Middle frontal gyrus (tissue), 1 donor: Measurements from ENCODE around the gene MAML3.

Experiments used
- DNase-seq: peaks from one replicate; pipeline ENCODE4 v3.0.0-alpha.2; 2015; ENCODE audit warnings: low spot score; ENCODE audit errors: extremely low spot score

The MAML3 gene

DNA sequence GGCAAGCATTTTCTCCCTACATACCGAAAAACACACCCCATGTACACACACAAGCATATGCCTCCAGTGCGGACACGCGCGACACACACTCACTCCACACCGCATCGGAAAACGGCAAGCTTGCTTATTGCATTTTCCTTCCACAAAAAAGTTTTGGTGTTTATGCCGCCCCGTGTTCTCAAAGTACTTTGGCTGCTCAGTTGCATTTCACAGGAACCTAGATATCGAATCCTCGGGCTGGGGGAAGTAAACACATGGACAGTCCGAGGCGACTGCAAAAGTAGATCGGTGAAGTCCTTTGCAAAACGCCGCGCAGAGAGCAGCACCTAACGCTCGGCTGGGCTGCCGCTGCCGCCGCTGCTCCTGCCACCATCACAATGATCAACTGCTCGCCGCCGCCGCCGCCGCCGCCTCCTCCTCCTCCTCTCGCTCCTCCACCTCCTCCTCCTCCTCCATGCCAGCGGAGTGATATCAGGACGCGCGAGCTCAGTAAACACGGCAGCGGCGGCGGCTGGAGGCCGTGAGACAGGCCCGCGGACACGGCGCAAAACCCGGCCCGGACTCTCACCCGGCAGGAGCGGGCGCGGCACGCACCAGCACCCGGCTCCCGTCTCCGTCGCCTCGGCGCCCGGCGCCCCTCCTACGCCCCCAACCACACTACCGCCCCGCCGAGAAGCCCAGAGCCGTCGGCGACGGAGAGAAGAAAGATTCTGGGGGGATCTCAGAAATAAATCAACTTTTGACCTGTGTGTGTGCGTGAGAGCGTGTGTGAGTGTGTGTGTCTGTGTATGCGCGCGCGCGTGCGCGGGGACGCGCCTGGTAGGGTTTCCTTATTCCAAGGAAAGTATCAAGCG lies at the start of gene MAML3:
Gene MAML3 (minus strand): TSS at position 467 of the 854 bp plus-strand sequence. CDS start 857 bp downstream, outside the sequence.
- DNase-seq, result peak; percentile 87

DNA sequence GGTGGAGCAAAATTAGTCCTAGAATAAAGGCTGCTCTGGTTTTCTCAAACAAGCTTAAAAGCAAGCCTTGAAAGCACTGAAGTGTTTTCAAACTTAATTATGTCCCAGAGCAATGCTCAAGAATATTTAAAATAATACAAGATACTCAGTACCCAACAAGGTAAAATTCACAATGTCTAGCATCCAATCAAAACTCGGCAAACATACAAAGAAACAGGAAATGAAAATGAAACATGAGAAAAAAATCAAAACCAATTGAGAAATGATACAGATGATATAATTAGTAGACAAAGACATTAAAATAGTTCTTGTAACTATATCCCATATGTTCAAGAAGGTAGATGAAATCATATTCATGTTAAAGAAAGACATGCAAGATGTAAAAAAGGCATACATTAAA lies 45.0 kb upstream of the MAML3 start:
- DNase-seq, result no peak

DNA sequence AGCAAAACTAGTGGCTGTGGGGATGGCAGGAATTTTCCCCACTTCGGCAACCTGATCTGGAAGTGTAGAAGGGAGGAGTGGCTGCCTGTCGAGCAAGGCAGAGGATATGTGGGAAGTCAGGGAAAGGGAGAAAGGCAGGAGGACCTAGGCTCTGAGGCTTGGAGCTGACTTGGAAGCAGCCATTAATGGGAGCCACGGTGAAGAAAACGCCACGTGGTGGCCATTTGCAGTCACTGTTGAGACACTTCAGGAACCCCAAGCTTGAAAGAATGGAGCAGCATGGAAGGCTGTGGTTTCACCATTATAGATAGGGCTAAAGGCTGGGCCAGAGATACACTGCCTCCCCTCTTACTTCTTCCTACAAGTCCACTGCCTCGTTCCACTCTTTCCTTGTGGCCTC lies 41.8 kb upstream of the MAML3 start:
- no peak for DNase-seq

DNA sequence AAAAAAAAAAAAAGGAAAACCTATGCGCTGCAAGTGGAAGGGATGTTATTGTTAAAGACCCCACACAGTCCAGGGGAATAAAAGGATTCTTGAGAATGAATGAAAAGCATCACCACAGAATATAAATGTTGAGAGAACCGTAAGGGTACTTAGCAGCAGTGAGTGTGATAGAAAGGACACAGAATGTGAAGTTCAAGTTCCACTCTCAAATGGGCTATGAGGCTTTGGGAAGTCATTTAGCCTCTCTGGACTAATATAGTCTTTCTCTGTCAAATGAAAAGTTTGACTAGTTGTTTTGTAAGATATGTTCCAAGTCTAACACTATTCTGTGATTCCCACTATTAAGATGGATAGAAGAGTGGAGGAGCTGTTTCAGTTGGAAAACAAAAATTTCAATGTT lies 35.8 kb upstream of the MAML3 start:
- no peak for DNase-seq

DNA sequence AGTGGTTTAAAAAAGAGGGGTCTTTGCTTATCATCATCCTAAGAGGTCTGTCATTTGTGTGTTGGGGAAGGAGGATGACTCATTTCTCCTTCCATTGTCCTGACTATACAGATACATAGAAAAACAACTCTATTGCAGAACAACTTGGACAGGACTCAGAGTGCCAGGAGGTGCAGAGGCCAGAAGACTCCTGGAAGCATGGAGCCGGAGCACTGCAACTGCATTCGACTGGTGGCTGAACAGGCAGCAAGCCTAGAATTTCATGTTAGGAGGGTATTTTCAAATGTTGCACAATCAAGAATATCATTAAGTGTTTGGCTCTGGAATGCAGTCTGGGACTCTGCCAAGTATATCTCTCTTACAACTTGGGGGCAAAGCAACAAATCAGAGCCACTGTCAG lies 35.0 kb upstream of the MAML3 start:
- no peak for DNase-seq

DNA sequence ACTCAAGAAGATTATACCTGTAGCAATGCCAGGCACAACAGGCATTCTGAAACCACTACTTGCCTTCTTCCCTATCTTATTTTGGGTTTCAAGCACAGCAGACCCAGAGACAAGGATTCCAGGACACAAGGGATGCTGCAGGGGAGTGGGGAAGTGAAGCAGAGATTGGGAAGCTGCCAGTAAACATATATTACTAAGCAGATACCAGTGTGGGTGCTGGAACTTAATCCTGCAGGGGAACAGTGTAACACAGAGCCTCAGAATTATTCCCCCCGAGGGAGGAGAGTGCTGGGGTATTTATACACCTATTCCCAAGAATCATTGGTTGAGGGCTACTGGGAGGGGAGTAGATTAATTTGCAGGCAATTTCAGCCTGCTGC lies 33.3 kb upstream of the MAML3 start:
- no peak for DNase-seq

DNA sequence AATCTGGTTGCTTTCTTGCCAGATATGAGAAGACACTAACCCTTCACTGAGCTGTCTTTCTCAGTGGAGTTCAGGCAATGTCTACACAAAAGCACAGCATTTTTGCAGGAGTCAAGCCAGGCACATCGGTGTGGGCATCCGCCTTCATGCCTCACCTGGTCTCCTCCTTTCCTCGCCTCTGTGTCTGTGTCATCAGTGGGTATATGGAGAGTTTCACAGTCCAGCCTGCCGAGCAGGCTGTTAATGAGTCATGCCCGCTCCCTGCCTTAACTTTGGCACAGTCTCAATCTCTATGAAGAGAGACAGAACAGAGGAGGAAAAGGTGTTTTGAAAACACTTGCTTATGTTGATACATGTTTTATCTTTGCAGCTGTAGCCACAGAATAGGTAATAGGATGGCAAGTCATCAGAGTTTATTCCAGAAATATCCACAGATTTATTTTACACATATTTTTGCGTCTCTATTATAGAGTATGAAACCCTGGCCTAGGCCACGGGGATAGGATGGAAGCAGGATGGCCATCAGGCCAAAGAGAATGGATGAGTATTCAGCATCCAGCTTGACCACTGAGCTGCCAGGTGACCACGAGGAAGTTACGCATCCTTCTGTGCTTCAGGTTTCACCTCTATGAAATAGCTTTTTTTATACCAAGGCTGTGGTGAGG lies 32.8 kb upstream of the MAML3 start:
- DNase-seq, result no peak

DNA sequence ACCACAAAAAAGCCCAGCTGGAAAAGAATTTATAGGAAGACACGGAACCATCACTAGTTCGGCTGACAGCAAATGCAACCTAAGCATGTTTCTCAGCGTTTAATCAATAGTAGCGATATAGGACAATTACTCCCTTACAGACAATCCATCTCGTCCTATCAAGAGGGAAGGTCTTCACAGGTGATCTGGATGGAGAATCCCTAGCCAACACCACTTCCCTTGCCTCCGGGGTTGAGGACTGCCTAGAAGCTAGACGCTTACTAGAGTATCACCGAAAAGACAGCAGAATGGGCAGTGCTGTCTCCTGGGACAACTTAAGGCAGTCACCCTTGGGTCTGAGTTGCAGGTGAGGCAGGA lies 32.1 kb upstream of the MAML3 start:
- DNase-seq, result no peak

DNA sequence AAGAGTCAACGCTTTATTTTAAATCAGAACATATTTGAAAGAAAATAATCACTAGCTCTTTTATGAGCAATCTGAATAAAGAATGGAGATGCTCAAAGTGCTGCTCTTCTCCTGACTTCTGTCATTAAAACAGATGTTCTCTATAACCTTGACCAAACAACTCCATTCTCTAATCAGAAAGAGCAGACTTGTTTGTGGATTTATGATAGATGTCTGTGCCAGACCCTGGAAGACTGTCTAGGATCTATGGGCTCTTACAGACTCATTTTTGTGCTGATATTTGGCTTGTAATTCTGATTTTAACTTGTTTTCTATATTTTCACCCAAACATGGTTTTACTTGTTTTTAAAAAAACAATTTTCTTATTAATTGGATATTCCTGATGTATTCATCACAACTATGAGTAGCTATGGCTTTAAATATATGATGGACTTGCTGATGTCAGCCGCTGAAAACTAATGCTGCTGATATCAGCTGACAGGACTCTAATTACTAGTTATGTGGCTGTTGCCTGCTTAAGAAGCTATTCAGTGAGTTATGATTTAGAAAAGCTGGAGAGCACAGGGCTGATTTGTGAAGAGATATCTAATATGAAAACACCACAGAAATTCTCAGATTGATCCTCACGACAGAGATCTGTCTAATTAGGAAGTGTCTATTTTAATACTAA lies 31.6 kb upstream of the MAML3 start:
- no peak for DNase-seq

DNA sequence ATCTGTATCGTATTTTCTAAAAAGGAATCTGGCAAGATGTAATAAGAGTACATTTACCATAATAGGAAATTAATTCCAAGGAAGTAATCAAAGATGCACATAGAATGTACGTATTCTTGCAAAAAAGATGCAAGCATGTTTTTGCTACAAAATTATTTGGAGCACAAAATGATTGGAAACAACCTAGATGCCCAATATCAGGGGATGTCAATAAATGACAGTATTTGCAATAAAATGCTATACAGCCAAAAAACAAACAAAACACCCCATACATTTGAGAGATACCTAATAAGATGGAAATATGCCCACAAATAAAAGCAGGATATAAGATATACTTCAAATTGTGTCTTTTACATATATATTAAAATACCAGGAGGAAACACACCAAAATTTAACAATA lies 29.3 kb upstream of the MAML3 start:
- no peak for DNase-seq

DNA sequence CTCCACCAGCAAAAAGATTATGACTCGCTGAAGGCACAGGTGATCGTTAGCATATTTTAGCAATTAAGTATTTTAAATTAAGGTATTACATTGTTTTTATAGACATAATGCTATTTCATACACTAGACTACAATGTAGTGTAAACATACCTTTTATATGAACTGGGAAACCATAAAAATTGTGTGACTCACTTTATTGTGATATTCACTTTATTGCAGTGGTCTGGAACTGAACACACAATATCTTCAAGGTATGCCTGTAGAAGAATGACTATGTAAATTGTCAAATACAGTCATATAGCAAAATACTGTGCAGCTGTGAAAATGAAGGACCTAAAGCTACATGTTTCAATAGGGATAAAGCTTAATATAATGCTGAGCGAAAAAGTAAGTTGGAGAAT lies 26.6 kb upstream of the MAML3 start:
- no peak for DNase-seq

DNA sequence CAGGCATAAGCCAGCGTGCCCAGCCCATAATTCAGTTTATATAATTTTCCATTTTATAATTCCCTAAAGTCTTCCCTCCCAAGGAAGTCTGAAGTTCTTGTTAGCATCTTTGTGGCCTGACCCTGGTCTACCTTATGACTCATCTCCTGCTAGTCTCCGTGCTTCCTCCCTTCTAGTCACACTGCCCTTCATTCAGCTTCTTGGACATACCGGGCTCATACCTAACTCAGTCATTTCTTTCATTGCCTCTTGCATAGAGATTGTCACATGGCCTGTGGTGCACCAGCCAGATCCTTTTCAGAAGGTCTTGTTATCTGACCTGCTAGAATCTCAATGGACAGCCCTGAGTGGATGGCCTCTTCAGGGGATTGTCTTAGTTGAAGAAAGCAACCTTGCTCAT lies 22.8 kb upstream of the MAML3 start:
- no peak for DNase-seq

DNA sequence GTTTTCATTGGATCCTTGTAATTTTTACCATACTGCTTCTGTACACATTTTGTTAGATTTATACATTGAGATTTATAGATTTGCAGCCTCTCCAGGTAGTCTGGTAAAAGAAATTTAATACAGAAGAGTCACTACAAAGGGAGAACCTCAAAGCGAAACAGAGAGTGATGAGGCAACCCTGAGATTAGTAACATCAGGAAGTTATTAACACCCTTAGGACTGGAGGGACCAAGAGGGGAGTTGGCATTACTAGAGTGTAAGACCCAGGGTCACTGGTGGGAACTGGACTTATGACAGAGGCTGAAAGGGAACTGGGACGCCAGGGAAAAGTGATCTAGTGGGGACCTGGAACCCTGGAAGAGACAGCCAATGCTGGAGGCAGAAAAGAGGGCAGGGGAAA lies 20.6 kb upstream of the MAML3 start:
- no peak for DNase-seq

DNA sequence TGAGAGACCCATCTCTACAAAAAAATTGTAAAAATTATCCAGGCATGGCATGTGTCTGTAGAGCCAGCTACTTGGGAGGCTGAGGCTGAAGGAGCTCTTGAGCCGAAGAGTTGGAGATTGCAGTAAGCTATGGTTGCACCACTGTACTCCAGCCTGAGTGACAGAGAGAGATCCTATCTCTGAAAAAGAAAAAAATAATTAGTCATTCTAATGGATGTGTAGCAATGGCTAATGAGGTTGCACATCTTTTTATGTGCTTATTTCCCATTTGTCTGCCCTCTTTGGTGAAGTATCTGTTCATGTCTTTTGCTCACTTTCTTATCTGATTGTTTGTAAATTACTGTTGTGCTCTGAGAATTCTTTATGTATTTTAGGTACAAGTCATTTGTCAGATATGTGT lies 19.0 kb upstream of the MAML3 start:
- no peak for DNase-seq

DNA sequence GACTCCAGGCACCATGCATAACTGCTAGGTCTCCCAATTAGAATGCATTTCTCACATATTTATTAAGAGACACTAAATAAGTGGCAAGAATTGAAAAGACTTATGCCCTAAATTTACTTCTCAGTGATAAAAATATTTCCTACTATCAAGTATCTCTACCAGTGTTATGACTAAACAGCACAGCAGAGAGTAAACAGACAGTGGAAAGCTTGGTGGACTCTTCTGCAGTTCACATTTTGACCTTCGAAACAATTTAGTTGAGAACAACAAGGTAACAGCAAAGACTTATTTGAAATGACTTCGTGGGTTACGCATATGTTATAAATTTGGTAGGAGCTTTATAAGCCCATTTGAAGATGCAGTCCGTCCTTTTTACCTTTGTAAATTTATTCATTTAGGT lies 16.3 kb upstream of the MAML3 start:
- DNase-seq, result no peak

DNA sequence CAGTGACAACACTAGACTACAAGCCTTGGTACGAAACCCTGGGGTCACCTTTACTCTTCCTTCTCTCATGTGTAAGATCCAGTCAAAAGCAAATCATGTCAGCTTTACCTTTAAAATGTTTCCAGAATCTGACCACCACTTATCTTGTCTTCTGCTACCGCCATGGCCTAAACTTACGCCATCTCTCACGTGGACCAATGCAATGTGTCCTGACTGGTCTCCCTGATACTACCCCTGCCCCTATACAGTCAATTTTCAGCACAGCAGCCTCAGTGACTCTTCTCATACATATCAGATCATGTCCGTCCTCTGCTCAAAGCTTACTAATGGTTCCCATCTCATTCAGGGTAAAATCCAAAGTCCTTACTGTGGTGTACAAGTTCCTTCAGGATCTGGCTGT lies 15.0 kb upstream of the MAML3 start:
- no peak for DNase-seq

DNA sequence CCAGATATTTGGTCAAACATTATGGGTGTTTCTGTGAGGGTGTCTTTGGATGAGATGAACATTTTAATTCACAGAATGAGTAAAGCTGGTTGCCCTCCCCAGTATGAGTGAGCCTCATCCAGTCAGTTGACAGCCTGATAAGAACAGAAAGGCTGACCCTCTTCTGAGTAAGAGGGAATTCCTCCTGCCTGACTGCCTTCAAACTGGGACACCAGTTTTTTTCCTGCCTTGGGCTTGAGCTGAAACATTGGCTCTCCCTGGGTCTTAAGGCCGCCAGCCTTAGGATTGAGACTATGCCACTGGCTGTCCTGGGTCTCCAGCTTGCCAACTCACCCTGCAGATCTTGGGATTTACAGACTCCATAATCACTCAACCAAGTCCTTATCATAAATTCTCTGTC lies 14.5 kb upstream of the MAML3 start:
- DNase-seq, result no peak

DNA sequence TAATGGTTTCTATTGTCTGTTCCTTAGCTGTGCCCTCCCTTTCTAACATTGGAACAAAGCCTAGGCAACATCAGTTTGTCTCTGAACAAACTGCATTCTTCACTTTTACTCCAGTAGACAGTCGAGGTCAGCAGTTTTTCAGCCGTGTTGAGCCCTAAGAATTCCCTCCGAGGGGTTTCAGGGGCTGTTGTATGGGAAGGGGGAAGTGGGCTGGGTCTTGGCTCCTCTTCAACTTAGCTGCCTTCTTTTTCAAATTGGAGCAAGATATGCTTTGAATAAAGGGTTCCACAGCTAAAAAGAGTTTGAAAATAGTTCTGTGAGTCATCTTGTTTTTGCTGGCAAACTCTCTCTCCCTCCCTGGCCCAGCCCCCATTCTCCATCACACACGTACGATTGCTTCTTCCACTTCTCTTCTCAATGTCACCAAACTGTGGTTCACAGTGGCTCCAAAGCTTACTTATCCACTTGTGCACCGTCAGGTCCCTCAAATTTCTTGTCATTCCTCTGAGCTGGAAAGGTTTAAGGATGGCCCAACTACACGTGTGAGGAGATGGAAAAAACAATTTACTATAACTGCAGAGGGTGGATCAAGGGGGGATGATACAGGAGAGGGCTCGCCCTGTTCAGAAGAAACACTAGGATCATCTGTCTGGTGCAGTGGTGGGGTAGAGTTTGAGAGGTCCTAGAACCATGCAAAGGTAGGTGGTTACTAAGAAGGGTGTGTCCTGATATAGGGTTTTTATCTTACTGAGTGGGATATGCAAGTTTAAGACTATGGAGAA lies 9.2 kb upstream of the MAML3 start:
- DNase-seq, result no peak

DNA sequence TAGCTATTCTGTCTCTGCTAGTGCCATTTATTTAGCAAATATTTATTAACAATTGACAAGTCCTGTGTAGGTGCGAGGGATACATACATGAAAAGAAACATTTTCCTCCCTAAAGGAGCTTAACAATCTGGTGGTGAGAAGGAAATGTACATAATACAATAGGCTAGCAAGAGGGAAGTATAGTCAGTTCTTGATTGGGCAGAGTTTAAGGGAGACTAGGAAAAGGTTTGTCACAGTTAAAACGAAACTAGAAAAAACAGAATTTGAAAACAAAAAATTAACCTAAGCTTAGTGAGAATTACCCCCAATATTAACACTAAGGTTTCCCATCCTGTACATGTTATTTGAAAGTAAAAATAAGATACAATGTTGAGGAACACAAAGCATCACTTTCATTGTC lies 8.6 kb upstream of the MAML3 start:
- no peak for DNase-seq

DNA sequence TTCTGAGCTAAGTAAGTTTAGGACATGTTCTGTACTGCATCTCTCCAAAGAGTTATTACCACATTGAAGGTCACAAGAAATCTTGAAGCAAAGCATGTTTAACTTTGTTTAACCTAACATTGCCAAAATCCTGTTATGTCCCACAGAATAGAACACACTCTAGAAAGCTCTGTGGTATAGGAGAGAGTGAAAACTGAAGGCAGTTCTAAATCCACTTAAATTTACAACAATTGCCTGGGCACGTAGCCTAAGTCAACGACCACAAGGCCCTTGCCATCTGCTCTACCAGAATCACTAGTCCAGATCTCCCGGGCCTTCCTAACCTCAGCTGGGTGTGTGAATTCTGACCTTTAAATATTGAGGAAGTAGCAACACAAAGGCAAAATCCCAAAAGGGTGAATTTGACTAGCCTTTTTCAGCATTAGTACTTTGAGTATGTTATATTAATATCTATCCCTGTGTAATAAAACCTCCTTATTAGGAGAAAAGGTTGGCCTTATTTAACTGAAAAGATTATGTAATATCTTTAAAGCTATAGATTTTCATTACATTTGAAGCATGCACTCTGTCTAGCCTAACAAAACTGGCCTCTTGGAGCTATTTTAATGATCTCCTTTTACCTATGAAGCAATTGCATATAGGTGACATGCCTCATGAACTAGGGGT lies 4.5 kb upstream of the MAML3 start:
- DNase-seq, result no peak

DNA sequence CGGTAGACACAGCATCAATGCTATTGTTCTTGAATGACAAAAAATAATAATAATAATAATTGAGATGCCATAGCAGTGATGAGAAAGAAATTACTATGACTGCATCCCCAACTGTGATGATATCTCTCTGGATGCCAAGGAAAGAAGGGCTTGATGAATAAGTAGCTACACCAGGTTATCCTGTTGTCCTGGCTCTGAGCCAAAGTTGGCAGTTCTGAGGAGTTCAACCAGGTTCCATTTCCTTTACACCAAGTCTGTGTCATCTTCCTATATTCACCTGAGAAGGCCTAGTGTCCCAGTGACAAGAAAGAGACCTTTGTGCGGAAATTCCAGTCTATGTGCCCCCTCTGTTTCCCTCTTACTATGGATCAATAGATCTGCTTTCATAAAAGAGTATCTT lies 3.4 kb upstream of the MAML3 start:
- DNase-seq, result no peak
